Type B pancreatic cell (in vitro differentiated cells): ENCODE measurements around the gene USP53. TPM values are rescaled to one million over a fixed set of nuclear protein-coding genes. Genes with fewer than 3 reads are reported as not detected.

Source experiments
- DNase-seq: peaks from one replicate; pipeline ENCODE4 v3.0.0; 2021; ENCODE audit warnings: mixed read lengths; ENCODE audit not compliant: unreplicated experiment; ENCODE audit errors: extremely low spot score
- H3K27ac Mint-ChIP-seq: 2 replicates; pipeline ENCODE4 v1.8.0; 2021; ENCODE audit warnings: mild to moderate bottlenecking, mixed read lengths
- H3K27me3 Mint-ChIP-seq: 2 replicates; pipeline ENCODE4 v1.8.0; 2021; ENCODE audit warnings: mixed read lengths
- H3K36me3 Mint-ChIP-seq: 2 replicates; pipeline ENCODE4 v1.8.0; 2021; ENCODE audit warnings: mixed read lengths
- H3K4me1 Mint-ChIP-seq: one replicate; pipeline ENCODE4 v1.8.0; 2021; ENCODE audit warnings: mixed read lengths; ENCODE audit not compliant: unreplicated experiment
- H3K4me3 Mint-ChIP-seq: 2 replicates; pipeline ENCODE4 v1.8.0; 2021; ENCODE audit warnings: mild to moderate bottlenecking, mixed read lengths
- H3K9me3 Mint-ChIP-seq: 2 replicates; pipeline ENCODE4 v1.8.0; 2021; ENCODE audit warnings: mixed read lengths
- total RNA-seq: library from RNA; stranded (reverse); gene quantifications from 2 replicates; pipeline ENCODE4 v1.2.1, GENCODE V29; 2021; ENCODE audit warnings: low replicate concordance
- TF ChIP-seq, protein P1 (sequence below): fragments of 200-600 bp; sonication (generic); conservative IDR thresholded peaks from 2 replicates; pipeline ENCODE4 v1.5.0; 2021; ENCODE audit warnings: antibody characterized with exemption, mild to moderate bottlenecking

USP53 gene
- total RNA-seq, 1 donor from 2014 or later = 16.4 TPM

DNA sequence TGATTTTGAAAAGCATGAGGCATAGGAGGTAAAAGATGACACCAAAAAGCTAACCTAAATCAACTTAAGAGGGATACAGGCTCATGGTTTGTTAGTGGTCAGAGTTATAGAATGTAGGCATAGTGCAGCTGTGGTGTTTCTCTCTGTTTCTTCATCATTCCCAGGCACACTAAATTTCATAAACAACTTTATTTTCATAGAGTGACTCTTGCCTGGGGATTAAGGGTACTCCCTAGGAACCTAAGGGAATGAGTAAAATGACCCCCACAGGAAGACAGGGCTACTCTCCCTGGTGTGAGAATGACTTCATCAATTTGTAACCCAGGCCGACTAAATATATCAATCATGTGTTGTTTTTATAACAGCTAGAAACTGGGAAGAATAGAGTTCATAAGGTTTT is 98.3 kb downstream of the USP53 start:
- H3K4me1 Mint-ChIP-seq = no peaks in the 10 kb centered on the region
- H3K4me3 Mint-ChIP-seq = no peak overlapping the region
- no peaks in the 10 kb centered on the region for H3K9me3 Mint-ChIP-seq
- H3K27ac Mint-ChIP-seq = no peak overlapping the region
- TF ChIP-seq, protein P1, sequence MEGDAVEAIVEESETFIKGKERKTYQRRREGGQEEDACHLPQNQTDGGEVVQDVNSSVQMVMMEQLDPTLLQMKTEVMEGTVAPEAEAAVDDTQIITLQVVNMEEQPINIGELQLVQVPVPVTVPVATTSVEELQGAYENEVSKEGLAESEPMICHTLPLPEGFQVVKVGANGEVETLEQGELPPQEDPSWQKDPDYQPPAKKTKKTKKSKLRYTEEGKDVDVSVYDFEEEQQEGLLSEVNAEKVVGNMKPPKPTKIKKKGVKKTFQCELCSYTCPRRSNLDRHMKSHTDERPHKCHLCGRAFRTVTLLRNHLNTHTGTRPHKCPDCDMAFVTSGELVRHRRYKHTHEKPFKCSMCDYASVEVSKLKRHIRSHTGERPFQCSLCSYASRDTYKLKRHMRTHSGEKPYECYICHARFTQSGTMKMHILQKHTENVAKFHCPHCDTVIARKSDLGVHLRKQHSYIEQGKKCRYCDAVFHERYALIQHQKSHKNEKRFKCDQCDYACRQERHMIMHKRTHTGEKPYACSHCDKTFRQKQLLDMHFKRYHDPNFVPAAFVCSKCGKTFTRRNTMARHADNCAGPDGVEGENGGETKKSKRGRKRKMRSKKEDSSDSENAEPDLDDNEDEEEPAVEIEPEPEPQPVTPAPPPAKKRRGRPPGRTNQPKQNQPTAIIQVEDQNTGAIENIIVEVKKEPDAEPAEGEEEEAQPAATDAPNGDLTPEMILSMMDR = no peak
- no peak for DNase-seq
- no peaks in the 10 kb centered on the region for H3K27me3 Mint-ChIP-seq
- H3K36me3 Mint-ChIP-seq = no peaks in the 10 kb centered on the region

DNA sequence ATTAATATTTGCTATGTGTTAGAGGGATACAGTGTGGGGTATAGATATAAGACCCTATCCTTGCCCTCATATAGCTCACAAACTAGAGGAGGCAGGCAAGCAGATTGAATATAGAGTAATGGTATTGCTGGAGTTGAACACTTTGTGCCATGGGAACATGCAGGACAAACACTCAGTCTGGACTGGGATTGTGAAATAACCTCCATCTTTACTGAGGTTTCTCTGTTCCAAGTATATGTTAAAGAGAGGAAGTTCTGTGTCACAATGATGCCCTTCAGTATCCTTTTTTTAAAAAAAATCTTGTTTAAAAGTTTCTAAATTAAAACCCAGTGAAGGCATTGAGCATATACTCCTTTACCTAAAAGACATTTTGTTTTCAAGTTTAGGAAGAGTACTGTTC is 100.7 kb downstream of the USP53 start:
- Mint-ChIP-seq H3K36me3 (no peaks in the 10 kb centered on the region), H3K4me1 (no peaks in the 10 kb centered on the region), H3K27ac (no peak overlapping the region), H3K9me3 (no peaks in the 10 kb centered on the region), H3K27me3 (no peaks in the 10 kb centered on the region), H3K4me3 (no peak overlapping the region)
- no peak for DNase-seq
- TF ChIP-seq, protein P1 = no peak

DNA sequence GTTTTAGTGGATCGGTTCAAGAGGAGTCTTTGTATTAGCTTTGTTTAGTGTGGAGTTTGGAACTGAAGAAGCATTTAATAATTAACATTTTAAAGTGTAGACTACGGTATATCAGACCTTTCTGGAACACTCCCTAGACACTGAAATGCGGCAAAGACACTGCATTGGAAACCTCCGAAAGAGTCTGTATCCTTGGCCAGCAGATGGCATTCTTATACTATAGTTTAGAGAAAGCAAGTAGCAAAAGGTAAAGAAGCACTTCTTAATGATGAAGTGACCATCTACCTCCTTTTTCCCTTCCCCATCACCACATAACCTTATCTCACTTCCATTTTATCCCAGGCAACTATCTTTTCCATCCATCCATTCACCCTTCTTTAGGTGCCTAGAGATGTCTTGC is 101.8 kb downstream of the USP53 start:
- no peak for DNase-seq
- Mint-ChIP-seq H3K4me3 (no peak overlapping the region), H3K4me1 (no peaks in the 10 kb centered on the region), H3K9me3 (no peaks in the 10 kb centered on the region), H3K27ac (no peak overlapping the region), H3K36me3 (no peaks in the 10 kb centered on the region), H3K27me3 (no peaks in the 10 kb centered on the region)
- TF ChIP-seq, protein P1 = peak; percentile 73

DNA sequence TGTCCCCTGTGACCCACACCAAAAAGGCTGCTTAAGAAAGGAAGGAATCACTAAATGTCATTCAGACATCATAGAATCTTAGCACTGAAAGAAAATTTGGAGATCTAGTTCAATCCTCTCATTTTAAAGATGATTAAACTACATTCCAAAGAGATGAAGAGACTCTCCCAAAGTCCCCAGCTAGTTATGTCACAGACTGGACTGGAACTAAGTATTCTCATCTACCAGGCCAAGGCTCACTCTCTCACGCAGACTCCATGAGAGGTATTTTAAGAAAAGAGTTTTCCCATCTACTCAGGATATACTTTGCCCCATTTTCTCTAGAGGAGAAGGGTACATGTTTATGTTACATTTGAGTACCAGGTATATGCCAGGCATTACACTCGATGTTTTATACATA is 102.5 kb downstream of the USP53 start:
- no peak for DNase-seq
- no peak overlapping the region for H3K4me3 Mint-ChIP-seq
- H3K9me3 Mint-ChIP-seq = no peaks in the 10 kb centered on the region
- H3K27ac Mint-ChIP-seq = no peak overlapping the region
- no peaks in the 10 kb centered on the region for H3K4me1 Mint-ChIP-seq
- TF ChIP-seq, protein P1 = no peak
- no peaks in the 10 kb centered on the region for H3K36me3 Mint-ChIP-seq
- H3K27me3 Mint-ChIP-seq = no peaks in the 10 kb centered on the region

DNA sequence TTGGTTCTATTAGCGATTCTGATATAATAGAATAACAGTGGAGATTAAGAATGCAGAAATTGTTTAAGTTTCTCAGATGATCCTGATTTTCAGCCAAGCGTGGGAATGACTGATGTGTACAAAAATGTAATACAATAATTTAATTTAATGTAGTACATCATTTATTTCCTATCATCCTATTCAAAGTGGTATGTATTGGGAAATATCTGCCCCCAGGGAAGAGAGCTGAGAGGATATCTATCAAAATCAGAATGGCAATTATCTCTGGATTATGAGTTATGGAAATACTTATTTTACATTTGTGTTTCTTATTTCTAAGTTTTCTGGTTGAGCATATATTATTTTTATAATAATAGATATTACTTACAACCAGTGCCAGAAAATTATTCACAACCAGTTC is 105.5 kb downstream of the USP53 start:
- TF ChIP-seq, protein P1 = no peak
- no peaks in the 10 kb centered on the region for H3K9me3 Mint-ChIP-seq
- H3K4me3 Mint-ChIP-seq = no peak overlapping the region
- no peak overlapping the region for H3K27ac Mint-ChIP-seq
- no peak for DNase-seq
- H3K27me3 Mint-ChIP-seq = no peaks in the 10 kb centered on the region
- H3K4me1 Mint-ChIP-seq = peaks cover 4% of the 10 kb centered on the region
- no peaks in the 10 kb centered on the region for H3K36me3 Mint-ChIP-seq
